Right lobe of liver (tissue), 6 donors: ENCODE data around the gene SLC39A13. TPM values are rescaled to one million over a fixed set of nuclear protein-coding genes. Genes with fewer than 3 reads are reported as not detected.

ENCODE experiments used
- ATAC-seq, 4 donors: fragments of 200-7000 bp; cut with Tn5 transposase; one replicate each; pipeline ENCODE4 v1.9.1; 2020; ENCODE audit warnings: mild to moderate bottlenecking in 4 of 4, moderate library complexity in 4 of 4
- DNase-seq, 3 donors: peaks; one replicate each; pipeline ENCODE4 v3.0.0-alpha.2; 2020
- H3K27ac ChIP-seq, 3 donors: fragments of 200-600 bp; one replicate each; pipeline ENCODE4 v1.8.0; 2022
- H3K27me3 ChIP-seq, 2 donors: fragments of 200-600 bp; one replicate each; pipeline ENCODE4 v1.8.0; 2022
- H3K36me3 ChIP-seq, 4 donors: fragments of 200-600 bp; sonication (generic) in 1 of 4; one replicate each; pipeline versions ENCODE4 v1.5.1 to v1.8.0; 2017 to 2022; ENCODE audit warnings: control low read depth in 1 of 4
- H3K4me1 ChIP-seq, 4 donors: fragments of 200-600 bp; sonication (generic) in 1 of 4; one replicate each; pipeline versions ENCODE4 v1.5.1 to v1.8.0; 2017 to 2022; ENCODE audit warnings: control low read depth in 1 of 4
- H3K4me3 ChIP-seq, 3 donors: fragments of 200-600 bp; one replicate each; pipeline ENCODE4 v1.8.0; 2022
- H3K9me3 ChIP-seq, 4 donors: fragments of 200-600 bp; sonication (generic) in 1 of 4; one replicate each; pipeline versions ENCODE4 v1.5.1 to v1.8.0; 2017 to 2022; ENCODE audit warnings: control low read depth in 1 of 4
- CTCF ChIP-seq, 4 donors: fragments of 200-600 bp in 3 of 4; fragments of 450-650 bp in 1 of 4; IDR thresholded peaks; one replicate each; pipeline versions ENCODE4 v1.5.1 to v1.8.0; 2016 to 2022; ENCODE audit warnings: antibody characterized with exemption in 4 of 4, mild to moderate bottlenecking in 2 of 4
- POLR2A ChIP-seq: fragments of 450-650 bp; IDR thresholded peaks from one replicate; pipeline ENCODE4 v1.6.1; 2017; ENCODE audit warnings: antibody characterized with exemption, mild to moderate bottlenecking
- WGBS: methylation state at CpG from one replicate; pipeline ENCODE4 v1.1.6; 2018; ENCODE audit warnings: low coverage, low lambda C conversion rate; ENCODE audit not compliant: insufficient coverage; ENCODE audit errors: missing lambda C conversion rate; 5-methylcytosine and 5-hydroxymethylcytosine counted together
- intact Hi-C, 2 donors: fragments of 100-400 bp; cut with DNase I; formaldehyde crosslinking; loops; one replicate each; pipeline versions ENCODE4 v1.11.2 to v1.14.1; 2022
- total RNA-seq, 6 experiments: library from RNA; depleted of rRNA in 2 of 6; stranded (reverse); fragments of >200 nt in 2 of 6; fragmentation: NEBNext Ultra II Directional in 3 of 6; extraction: Animal tissue kit (Norgen Biotek cat#: 25700) in 3 of 6; gene quantifications; one replicate each; pipeline versions ENCODE4 v1.1.0 to v1.2.4, GENCODE V29; 2016 to 2023
- donor health status: DM: no; HTN: yes; CAD: no.
- donor health status: DM: no; HTN: no; CAD: no.
- donor health status: DM: no; HTN: no; CAD: no.
- donor health status: DM: no; HTN: yes; CAD: no.
- donor health status: DM: no; HTN: yes; CAD: no.

Gene SLC39A13
- total RNA-seq, 6 experiments from 2014 or later: 9.8 to 21.2 (median 13.1) TPM

GRCh38 chr11:47449541-47449940 lies 41.2 kb downstream of the SLC39A13 start:
- peak; percentile 50 to 81 (median 56) for ATAC-seq
- Histone ChIP-seq H3K27ac (peak overlapping the region in 2 of 3 donors; percentile 19 to 51), H3K9me3 (no peaks in the 10 kb centered on the region), H3K36me3 (no peaks in the 10 kb centered on the region), H3K4me3 (no peak overlapping the region), H3K4me1 (peaks cover 0 to 12% (median 3%) of the 10 kb centered on the region in 4 donors), H3K27me3 (no peaks in the 10 kb centered on the region)
- DNase-seq: peak; percentile 33 to 83 (median 83)
- TF ChIP-seq CTCF (IDR thresholded peaks at IDR 0.05): no peak
- no peak for TF ChIP-seq POLR2A
- WGBS: 13% methylated on average over 3 of the region's 8 CpGs
- intact Hi-C loops: no loop called here

GRCh38 chr11:47451436-47451835 lies 43.0 kb downstream of the SLC39A13 start:
- H3K36me3 ChIP-seq: no peaks in the 10 kb centered on the region
- intact Hi-C loops: loop anchor here in 1 of 2 donors (5.0 kb wide), 1 partner anchor 74 kb away; the partner anchor contains the start of gene SPI1
- 88% methylated on average over 4 of the region's 4 CpGs for WGBS
- peaks cover 0 to 12% (median 3%) of the 10 kb centered on the region in 4 donors for H3K4me1 ChIP-seq
- no peaks in the 10 kb centered on the region for H3K27me3 ChIP-seq
- H3K4me3 ChIP-seq: no peak overlapping the region
- no peak overlapping the region for H3K27ac ChIP-seq
- no peak for TF ChIP-seq CTCF (IDR thresholded peaks at IDR 0.05)
- no peak for TF ChIP-seq POLR2A
- no peaks in the 10 kb centered on the region for H3K9me3 ChIP-seq
- DNase-seq (no peak), ATAC-seq (no peak)

GRCh38 chr11:47451990-47452389 lies 43.6 kb downstream of the SLC39A13 start:
- Histone ChIP-seq H3K27ac (no peak overlapping the region), H3K36me3 (no peaks in the 10 kb centered on the region), H3K4me3 (no peak overlapping the region), H3K27me3 (no peaks in the 10 kb centered on the region), H3K4me1 (peaks cover 0 to 12% (median 3%) of the 10 kb centered on the region in 4 donors), H3K9me3 (no peaks in the 10 kb centered on the region)
- TF ChIP-seq CTCF (IDR thresholded peaks at IDR 0.05) (no peak), POLR2A (no peak)
- intact Hi-C loops: loop anchor here in 1 of 2 donors (5.0 kb wide), 1 partner anchor 75 kb away; the partner anchor contains the start of gene SPI1
- 88% methylated on average over 4 of the region's 4 CpGs for WGBS
- ATAC-seq: no peak
- DNase-seq: no peak

GRCh38 chr11:47453365-47453764 lies 45.0 kb downstream of the SLC39A13 start:
- TF ChIP-seq POLR2A (no peak), CTCF (IDR thresholded peaks at IDR 0.05) (no peak)
- no peaks in the 10 kb centered on the region for H3K27me3 ChIP-seq
- no peaks in the 10 kb centered on the region for H3K36me3 ChIP-seq
- H3K27ac ChIP-seq: no peak overlapping the region
- ATAC-seq (no peak), DNase-seq (no peak)
- no peaks in the 10 kb centered on the region for H3K9me3 ChIP-seq
- WGBS: 94% methylated on average over 8 of the region's 8 CpGs
- intact Hi-C loops: loop anchor here in 1 of 2 donors (5.0 kb wide), 1 partner anchor 76 kb away; the partner anchor contains the start of gene SPI1
- H3K4me3 ChIP-seq: no peak overlapping the region
- peaks cover 0 to 12% (median 3%) of the 10 kb centered on the region in 4 donors for H3K4me1 ChIP-seq
